HG03159 (cell line): ENCODE results near the gene WDPCP.
"Not testable (repeated sequence)": the region's sequence is repeated elsewhere in the genome, so short reads cannot be mapped to it uniquely, and the experiment has no call there.

ENCODE experiments used
- ATAC-seq: cut with Tn5 transposase; IDR thresholded peaks from one replicate; pipeline ENCODE4 v1.9.1; 2021; ENCODE audit warnings: mild to moderate bottlenecking, moderate library complexity; ENCODE audit not compliant: unreplicated experiment

The WDPCP gene

GRCh38 chr2:63544017-63544627, 44.2 kb downstream of the WDPCP start:
- no peak for ATAC-seq

GRCh38 chr2:63539416-63540162, 48.7 kb downstream of the WDPCP start:
- ATAC-seq: no peak

GRCh38 chr2:63538390-63538789, 49.9 kb downstream of the WDPCP start:
- ATAC-seq: no peak

- ATAC-seq: no peak
Observed at GRCh38 chr2:63537306-63537705, 51.0 kb downstream of the WDPCP start.

GRCh38 chr2:63530704-63531279, 57.5 kb downstream of the WDPCP start:
- no peak for ATAC-seq

GRCh38 chr2:63525905-63526304, 62.4 kb downstream of the WDPCP start:
- ATAC-seq: no peak

GRCh38 chr2:63522950-63523349, 65.3 kb downstream of the WDPCP start:
- ATAC-seq: no peak

GRCh38 chr2:63520793-63521192, 67.5 kb downstream of the WDPCP start:
- ATAC-seq: no peak

- no peak for ATAC-seq
Observed at GRCh38 chr2:63514781-63515180, 73.5 kb downstream of the WDPCP start.

GRCh38 chr2:63514237-63514716, 74.0 kb downstream of the WDPCP start:
- ATAC-seq: no peak

- ATAC-seq: no peak
Observed at GRCh38 chr2:63506320-63506719, 82.0 kb downstream of the WDPCP start.

- no peak for ATAC-seq
Observed at GRCh38 chr2:63503818-63504217, 84.5 kb downstream of the WDPCP start.

GRCh38 chr2:63500398-63500797, 87.9 kb downstream of the WDPCP start:
- no peak for ATAC-seq

- ATAC-seq: no peak
Observed at GRCh38 chr2:63497576-63497975, 90.7 kb downstream of the WDPCP start.

GRCh38 chr2:63494968-63495367, 93.3 kb downstream of the WDPCP start:
- ATAC-seq: no peak

GRCh38 chr2:63494100-63494499, 94.2 kb downstream of the WDPCP start:
- ATAC-seq: no peak

- ATAC-seq: no peak
Observed at GRCh38 chr2:63488118-63488713, 100.1 kb downstream of the WDPCP start.

GRCh38 chr2:63486861-63487290, 101.4 kb downstream of the WDPCP start:
- ATAC-seq: no peak

GRCh38 chr2:63484901-63485300, 103.4 kb downstream of the WDPCP start:
- ATAC-seq: no peak

- no peak for ATAC-seq
Observed at GRCh38 chr2:63484481-63484880, 103.8 kb downstream of the WDPCP start.

- no peak for ATAC-seq
Observed at GRCh38 chr2:63477686-63478085, 110.6 kb downstream of the WDPCP start.

GRCh38 chr2:63469313-63469712, 119.0 kb downstream of the WDPCP start:
- ATAC-seq: not testable (repeated sequence)
